H1 (cell line): Measurements from ENCODE around the gene GDPD1. TPM values are rescaled to one million over a fixed set of nuclear protein-coding genes. Genes with fewer than 3 reads are reported as not detected.

Experiments used
- JUN ChIP-seq: IDR thresholded peaks from 2 replicates; pipeline ENCODE4 v1.6.1; 2011; ENCODE audit warnings: low read depth, mild to moderate bottlenecking, improper control_type of control experiment, low read length
- RBBP5 ChIP-seq: IDR thresholded peaks from 2 replicates; pipeline ENCODE4 v1.7.1; 2012; ENCODE audit warnings: low read depth, mild to moderate bottlenecking, inconsistent platforms, low read length, moderate library complexity, borderline replicate concordance
- SP4 ChIP-seq: IDR thresholded peaks from 2 replicates; pipeline ENCODE4 v1.6.1; 2012; ENCODE audit warnings: low read length, inconsistent platforms
- ZNF274 ChIP-seq: IDR thresholded peaks from 2 replicates; pipeline ENCODE4 v1.7.0; 2012; ENCODE audit warnings: low read length, borderline replicate concordance; ENCODE audit errors: extremely low read depth
- polyA plus RNA-seq, 7 experiments: library from polyadenylated mRNA; depleted of rRNA in 3 of 7; stranded (reverse) in 5 of 7; unstranded in 2 of 7; fragments of >200 nt in 5 of 7; fragments of 200-250 nt in 2 of 7; gene quantifications; 1 replicate in 5 of 7; 2 replicates in 1 of 7; 4 replicates in 1 of 7; pipeline versions ENCODE4 v1.2.1 to v1.2.3, GENCODE V29; 2011 to 2013; ENCODE audit warnings: missing spikeins in 2 of 7, mixed read lengths in 2 of 7
- total RNA-seq: library from RNA; stranded (reverse); fragmentation: NEBNext Ultra II Directional; extraction: Animal tissue kit (Norgen Biotek cat#: 25700); gene quantifications from 2 replicates; pipeline ENCODE4 v1.2.1, GENCODE V29; 2021

Gene GDPD1
- total and polyA plus RNA-seq, 2 of the 8 experiments (the other 6 are each of a cell fraction or from before 2014, with no cell fraction given) = 3.2 to 7.7 TPM

DNA sequence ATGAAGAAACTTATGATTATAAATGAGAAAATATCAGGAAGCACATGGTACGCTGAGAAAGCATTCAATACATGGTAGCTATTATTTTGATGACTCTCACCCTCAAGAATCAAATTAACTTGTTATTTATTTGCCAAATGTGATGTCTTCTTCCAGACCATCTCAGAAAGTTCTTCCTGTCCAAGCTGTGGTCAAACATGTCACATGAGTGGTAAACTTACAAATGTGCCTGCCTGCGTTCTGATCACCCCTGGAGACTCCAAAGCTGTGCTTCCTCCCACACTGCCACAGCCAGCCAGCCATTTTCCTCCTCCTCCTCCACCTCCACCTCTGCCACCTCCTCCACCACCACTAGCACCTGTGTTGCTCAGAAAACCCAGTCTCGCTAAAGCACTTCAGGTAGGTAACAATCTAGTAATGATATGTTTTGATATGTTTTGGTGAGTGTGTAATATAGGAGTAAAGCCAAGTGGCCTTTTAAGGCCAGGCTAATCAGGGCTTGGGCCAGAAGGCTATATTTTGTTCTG lies 26.9 kb upstream of the GDPD1 start (continued):
- no peak for TF ChIP-seq RBBP5
- no peak for TF ChIP-seq JUN
- TF ChIP-seq ZNF274 = no peak
- no peak for TF ChIP-seq SP4
